PC-9 (cell line): Measurements from ENCODE around the gene TTC32. TPM values are rescaled to one million over a fixed set of nuclear protein-coding genes. Genes with fewer than 3 reads are reported as not detected.

Experiments used
- BruUV-seq: library from RNA; stranded (reverse); fragments of 400-500 nt; replicated peaks from 2 replicates; lab custom pipeline; 2021; lab: Mats Ljungman, UMichigan
- CTCF ChIA-PET: fragments of 300-600 bp; sonication (Branson Sonifier 250); formaldehyde crosslinking; loops from one replicate; lab custom pipeline; 2022; ENCODE audit warnings: antibody characterized with exemption; lab: Charles Lee
- POLR2A ChIA-PET: fragments of 300-600 bp; sonication (Branson Sonifier 250); formaldehyde crosslinking; loops from one replicate; lab custom pipeline; 2022; ENCODE audit warnings: antibody characterized with exemption; ENCODE audit not compliant: unreplicated experiment; lab: Charles Lee
- DNase-seq, 2 experiments: peaks; one replicate each; pipeline versions ENCODE4 v3.0.0 to v3.0.0-alpha.2; 2015 to 2022; ENCODE audit warnings: mixed read lengths in 1 of 2
- H2AFZ ChIP-seq: fragments of 200-600 bp; sonication (generic); 2 replicates; pipeline ENCODE4 v1.8.1; 2017; ENCODE audit warnings: antibody characterized with exemption
- H3F3A ChIP-seq: fragments of 200-600 bp; sonication (generic); 2 replicates; pipeline ENCODE4 v1.8.1; 2017; ENCODE audit warnings: antibody characterized with exemption, mild to moderate bottlenecking, low read depth; ENCODE audit not compliant: insufficient read depth
- H3K27ac ChIP-seq: fragments of 200-600 bp; sonication (generic); 2 replicates; pipeline ENCODE4 v1.6.1; 2016; ENCODE audit warnings: mixed run types
- H3K27me3 ChIP-seq: fragments of 200-600 bp; sonication (generic); 2 replicates; pipeline ENCODE4 v1.6.1; 2016; ENCODE audit warnings: low read depth, mixed run types; ENCODE audit not compliant: insufficient read depth
- H3K36me3 ChIP-seq: fragments of 200-600 bp; sonication (generic); 2 replicates; pipeline ENCODE4 v1.6.1; 2016; ENCODE audit warnings: low read depth, mixed run types
- H3K4me1 ChIP-seq: fragments of 200-600 bp; sonication (generic); replicated peaks from 2 replicates; pipeline ENCODE4 v1.6.1; 2016; ENCODE audit warnings: mixed run types; ENCODE audit not compliant: insufficient read depth
- H3K4me2 ChIP-seq: fragments of 200-600 bp; sonication (generic); 2 replicates; pipeline ENCODE4 v1.6.1; 2017; ENCODE audit warnings: mixed run types
- H3K4me3 ChIP-seq: fragments of 200-600 bp; sonication (generic); 2 replicates; pipeline ENCODE4 v1.6.1; 2016; ENCODE audit warnings: mixed run types
- H3K79me2 ChIP-seq: fragments of 200-600 bp; sonication (generic); 2 replicates; pipeline ENCODE4 v1.6.1; 2017; ENCODE audit warnings: low read depth, mixed run types
- H3K9me2 ChIP-seq: fragments of 200-600 bp; sonication (generic); 2 replicates; pipeline ENCODE4 v1.8.1; 2017; ENCODE audit warnings: mild to moderate bottlenecking; ENCODE audit not compliant: insufficient read depth
- H3K9me3 ChIP-seq: fragments of 200-600 bp; sonication (generic); 2 replicates; pipeline ENCODE4 v1.8.1; 2016; ENCODE audit warnings: low read depth; ENCODE audit not compliant: insufficient read depth
- H4K20me1 ChIP-seq: fragments of 200-600 bp; sonication (generic); 2 replicates; pipeline ENCODE4 v1.8.1; 2017; ENCODE audit not compliant: insufficient read depth
- EZH2 ChIP-seq: fragments of 200-600 bp; sonication (generic); IDR thresholded peaks from 2 replicates; pipeline ENCODE4 v1.8.0; 2017; ENCODE audit warnings: antibody characterized with exemption, low read depth
- intact Hi-C: fragments of 100-400 bp; cut with micrococcal nuclease; formaldehyde crosslinking; loops from one replicate; pipeline ENCODE4 v1.10.0; 2022; ENCODE audit not compliant: unreplicated experiment
- total RNA-seq: library from RNA; stranded (reverse); gene quantifications from 2 replicates; pipeline ENCODE4 v1.2.3, GENCODE V29; 2021
- TF ChIP-seq, protein P1 (sequence below): fragments of 200-600 bp; sonication (generic); conservative IDR thresholded peaks from 2 replicates; pipeline ENCODE4 v1.6.1; 2017; ENCODE audit warnings: mixed run types, antibody characterized with exemption, mild to moderate bottlenecking, moderate library complexity

The TTC32 gene
- total RNA-seq, 1 experiment from 2014 or later = 36.2 TPM

DNA sequence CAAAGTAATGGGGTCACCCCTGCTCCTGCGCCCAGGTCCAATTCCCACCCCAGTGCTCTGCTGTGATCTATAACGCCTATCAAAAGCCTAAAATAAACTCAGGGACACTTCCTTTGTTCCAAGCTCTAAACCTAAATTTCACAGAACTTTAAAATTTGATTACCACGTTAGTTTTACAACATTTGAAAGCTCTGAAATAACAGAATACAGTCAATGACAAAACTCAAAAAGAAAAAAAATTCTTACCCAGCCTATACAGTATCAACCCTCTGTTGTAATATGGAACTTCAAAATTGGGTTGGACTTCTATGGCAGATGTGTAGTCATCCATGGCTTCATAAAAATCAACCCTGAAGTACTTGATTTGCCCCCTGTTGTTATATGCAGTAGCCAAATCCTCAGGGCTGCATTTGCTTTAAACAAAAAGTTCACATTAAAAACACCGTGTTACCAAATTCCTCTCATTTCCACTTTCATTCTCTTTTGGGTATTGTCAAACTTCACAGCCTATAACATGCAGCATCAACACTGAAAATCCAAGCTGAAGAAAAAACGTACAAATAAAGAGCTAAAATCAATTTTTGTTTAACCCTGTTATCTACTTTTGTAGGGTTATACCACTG is 4.0 kb downstream of the TTC32 start:
- Histone ChIP-seq H3K4me3 (peak overlapping the region; percentile 2; the same call in 1 of the 2 replicates), H3F3A (peaks cover 8% of the 10 kb centered on the region), H4K20me1 (no peaks in the 10 kb centered on the region; the same call in 1 of the 2 replicates), H3K9me3 (no peaks in the 10 kb centered on the region), H3K27ac (no peak overlapping the region), H3K79me2 (peaks cover 56% of the 10 kb centered on the region), H3K4me1 (peaks cover 34% of the 10 kb centered on the region), H3K9me2 (no peaks in the 10 kb centered on the region), H2AFZ (no peak overlapping the region), H3K36me3 (0 out of 2 replicates have a peak, but pooled peaks cover 10% of the 10 kb centered on the region), H3K27me3 (no peaks in the 10 kb centered on the region), H3K4me2 (peak overlapping the region; percentile 26)
- BruUV-seq = no TSS peak
- DNase-seq = no peak
- intact Hi-C loops = no loop called here
- CTCF ChIA-PET = no interaction called here
- no peak for TF ChIP-seq EZH2
- TF ChIP-seq, protein P1, sequence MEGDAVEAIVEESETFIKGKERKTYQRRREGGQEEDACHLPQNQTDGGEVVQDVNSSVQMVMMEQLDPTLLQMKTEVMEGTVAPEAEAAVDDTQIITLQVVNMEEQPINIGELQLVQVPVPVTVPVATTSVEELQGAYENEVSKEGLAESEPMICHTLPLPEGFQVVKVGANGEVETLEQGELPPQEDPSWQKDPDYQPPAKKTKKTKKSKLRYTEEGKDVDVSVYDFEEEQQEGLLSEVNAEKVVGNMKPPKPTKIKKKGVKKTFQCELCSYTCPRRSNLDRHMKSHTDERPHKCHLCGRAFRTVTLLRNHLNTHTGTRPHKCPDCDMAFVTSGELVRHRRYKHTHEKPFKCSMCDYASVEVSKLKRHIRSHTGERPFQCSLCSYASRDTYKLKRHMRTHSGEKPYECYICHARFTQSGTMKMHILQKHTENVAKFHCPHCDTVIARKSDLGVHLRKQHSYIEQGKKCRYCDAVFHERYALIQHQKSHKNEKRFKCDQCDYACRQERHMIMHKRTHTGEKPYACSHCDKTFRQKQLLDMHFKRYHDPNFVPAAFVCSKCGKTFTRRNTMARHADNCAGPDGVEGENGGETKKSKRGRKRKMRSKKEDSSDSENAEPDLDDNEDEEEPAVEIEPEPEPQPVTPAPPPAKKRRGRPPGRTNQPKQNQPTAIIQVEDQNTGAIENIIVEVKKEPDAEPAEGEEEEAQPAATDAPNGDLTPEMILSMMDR = no peak
- POLR2A ChIA-PET = no interaction called here

DNA sequence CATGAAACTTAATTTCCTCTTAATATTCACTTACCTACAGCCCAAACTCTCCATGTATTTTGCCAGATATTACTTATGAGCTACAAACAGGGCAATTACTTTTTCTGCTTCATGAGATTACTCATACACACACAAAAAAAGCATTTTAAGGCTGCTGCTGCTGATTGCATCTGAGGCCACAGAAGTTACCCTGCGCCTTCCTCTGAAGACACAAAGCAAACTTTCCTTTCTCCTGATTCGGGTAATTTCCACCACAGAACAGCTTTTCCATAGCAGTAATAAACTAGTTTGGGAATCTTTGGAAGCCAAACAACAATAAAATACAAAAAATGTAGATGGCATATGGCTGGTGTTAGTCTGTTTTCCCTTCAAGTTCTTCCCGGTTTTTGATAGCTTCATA is 6.2 kb downstream of the TTC32 start:
- CTCF ChIA-PET = interaction anchor here (0.7 kb wide), 1 partner anchor 704 kb away, joined by 5 read pairs; no protein-coding TSS in a partner anchor
- intact Hi-C loops = no loop called here
- POLR2A ChIA-PET = no interaction called here

DNA sequence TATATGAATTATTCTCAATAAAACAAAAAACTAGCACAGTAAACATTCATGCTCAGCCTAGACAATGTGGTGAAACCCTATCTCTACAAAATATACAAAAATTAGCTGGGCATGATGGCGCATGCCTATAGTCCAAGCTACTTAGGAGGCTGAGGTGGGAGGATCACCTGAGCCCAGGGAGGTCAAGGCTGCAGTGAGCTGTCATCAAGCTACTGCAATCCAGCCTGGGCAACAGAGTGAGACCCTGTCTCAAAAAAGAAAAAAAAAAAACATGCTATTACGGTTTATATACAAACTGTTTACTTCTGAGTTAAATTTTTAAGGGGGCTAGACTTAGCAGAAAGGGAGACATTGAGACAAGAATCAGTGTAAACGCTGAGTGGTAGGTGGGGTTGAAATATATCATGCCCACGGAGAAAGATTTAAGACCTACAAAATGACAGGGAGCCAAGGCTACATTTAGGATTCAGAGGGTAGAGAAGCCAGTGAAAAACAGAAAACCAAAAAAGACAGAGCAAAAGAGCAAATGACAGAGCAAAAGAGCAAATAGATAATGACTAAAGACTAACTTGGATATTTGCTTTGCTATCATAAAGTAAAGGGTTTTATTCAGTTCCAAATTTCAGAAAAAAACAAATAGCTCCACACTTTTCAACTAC is 7.5 kb downstream of the TTC32 start:
- intact Hi-C loops = no loop called here
- Histone ChIP-seq H2AFZ (no peak overlapping the region), H3K27ac (no peak overlapping the region), H3K4me3 (no peak overlapping the region), H3K4me1 (peaks cover 18% of the 10 kb centered on the region; the same call in 1 of the 2 replicates), H3K27me3 (no peaks in the 10 kb centered on the region), H3K36me3 (0 out of 2 replicates have a peak, but pooled peaks cover 10% of the 10 kb centered on the region), H3K79me2 (peaks cover 33% of the 10 kb centered on the region), H3F3A (no peaks in the 10 kb centered on the region; the same call in 1 of the 2 replicates), H3K9me3 (no peaks in the 10 kb centered on the region), H3K9me2 (no peaks in the 10 kb centered on the region), H4K20me1 (no peaks in the 10 kb centered on the region; the same call in 1 of the 2 replicates), H3K4me2 (no peak overlapping the region)
- no peak for DNase-seq
- TF ChIP-seq, protein P1 = no peak
- TF ChIP-seq EZH2 = no peak
- ChIA-PET CTCF (no interaction called here), POLR2A (no interaction called here)
- BruUV-seq = no TSS peak

More for the DNA sequence above, 6.2 kb downstream of the TTC32 start:
- no peak for TF ChIP-seq EZH2
- TF ChIP-seq, protein P1 = no peak
- Histone ChIP-seq H3K79me2 (peaks cover 44% of the 10 kb centered on the region), H3K4me3 (no peak overlapping the region), H3K4me2 (no peak overlapping the region), H2AFZ (no peak overlapping the region), H4K20me1 (no peaks in the 10 kb centered on the region; the same call in 1 of the 2 replicates), H3F3A (no peaks in the 10 kb centered on the region; the same call in 1 of the 2 replicates), H3K9me2 (no peaks in the 10 kb centered on the region), H3K4me1 (peaks cover 31% of the 10 kb centered on the region), H3K27ac (no peak overlapping the region), H3K9me3 (no peaks in the 10 kb centered on the region), H3K36me3 (0 out of 2 replicates have a peak, but pooled peaks cover 10% of the 10 kb centered on the region), H3K27me3 (no peaks in the 10 kb centered on the region)
- BruUV-seq = no TSS peak
- no peak for DNase-seq
